ENCODE results near the gene SAMD9L.

The SAMD9L gene

GRCh38 chr7:93188870-93189634 lies 40.9 kb upstream of the SAMD9L start:
- Histone ChIP-seq H3F3A (ENCODE audit: insufficient read depth) (no peaks in the 10 kb centered on the region), H3K9ac (ENCODE audit: low read length) (no peak overlapping the region), H3K27ac (ENCODE audit: low read depth, low read length) (no peak overlapping the region), H3K4me3 (ENCODE audit: insufficient read depth, low read length, poor library complexity, severe bottlenecking) (no peak overlapping the region), H3K9me3 (ENCODE audit: insufficient read depth, low read length) (no peaks in the 10 kb centered on the region), H2AFZ (ENCODE audit: low read depth, low read length, severe bottlenecking) (no peak overlapping the region), H3K4me2 (ENCODE audit: low read depth, low read length, poor library complexity, severe bottlenecking) (no peak overlapping the region), H3K79me2 (ENCODE audit: insufficient read depth, low read length) (no peaks in the 10 kb centered on the region), H3K36me3 (ENCODE audit: low read length) (no peaks in the 10 kb centered on the region), H3K9me2 (replicated peaks; ENCODE audit: insufficient read depth, low read length) (no peaks in the 10 kb centered on the region), H3K27me3 (ENCODE audit: low read length) (no peaks in the 10 kb centered on the region), H4K20me1 (ENCODE audit: low read depth, low read length) (no peaks in the 10 kb centered on the region)
- TF ChIP-seq EZH2phosphoT487 (conservative IDR thresholded peaks at IDR 0.05; ENCODE audit: low read length) (no peak), CTCF (IDR thresholded peaks at IDR 0.05; ENCODE audit: insufficient read depth, low read length, poor library complexity, severe bottlenecking) (no peak)

GRCh38 chr7:93185303-93186027 lies 37.3 kb upstream of the SAMD9L start:
- no peak overlapping the region for H2AFZ ChIP-seq (ENCODE audit: low read depth, low read length, severe bottlenecking)

GRCh38 chr7:93179173-93179572 lies 31.0 kb upstream of the SAMD9L start:
- Histone ChIP-seq H3K9me3 (ENCODE audit: insufficient read depth, low read length) (no peaks in the 10 kb centered on the region), H3K36me3 (ENCODE audit: low read length) (no peaks in the 10 kb centered on the region), H3K4me2 (ENCODE audit: low read depth, low read length, poor library complexity, severe bottlenecking) (no peak overlapping the region), H3F3A (ENCODE audit: insufficient read depth) (no peaks in the 10 kb centered on the region), H3K27me3 (ENCODE audit: low read length) (no peaks in the 10 kb centered on the region), H3K79me2 (ENCODE audit: insufficient read depth, low read length) (no peaks in the 10 kb centered on the region), H3K9me2 (replicated peaks; ENCODE audit: insufficient read depth, low read length) (no peaks in the 10 kb centered on the region), H4K20me1 (ENCODE audit: low read depth, low read length) (no peaks in the 10 kb centered on the region), H3K4me3 (ENCODE audit: insufficient read depth, low read length, poor library complexity, severe bottlenecking) (no peak overlapping the region), H3K27ac (ENCODE audit: low read depth, low read length) (no peak overlapping the region), H2AFZ (ENCODE audit: low read depth, low read length, severe bottlenecking) (no peak overlapping the region), H3K9ac (ENCODE audit: low read length) (no peak overlapping the region)
- TF ChIP-seq CTCF (IDR thresholded peaks at IDR 0.05; ENCODE audit: insufficient read depth, low read length, poor library complexity, severe bottlenecking) (no peak), EZH2phosphoT487 (conservative IDR thresholded peaks at IDR 0.05; ENCODE audit: low read length) (no peak)

More at GRCh38 chr7:93185303-93186027, 37.3 kb upstream of the SAMD9L start:
- no peak overlapping the region for H3K4me3 ChIP-seq (ENCODE audit: insufficient read depth, low read length, poor library complexity, severe bottlenecking)
- no peaks in the 10 kb centered on the region for H3K9me2 ChIP-seq (replicated peaks; ENCODE audit: insufficient read depth, low read length)
- H3K9me3 ChIP-seq (ENCODE audit: insufficient read depth, low read length): no peaks in the 10 kb centered on the region
- no peak overlapping the region for H3K9ac ChIP-seq (ENCODE audit: low read length)
- H3K27ac ChIP-seq (ENCODE audit: low read depth, low read length): no peak overlapping the region
- H3K27me3 ChIP-seq (ENCODE audit: low read length): no peaks in the 10 kb centered on the region
- no peaks in the 10 kb centered on the region for H3K79me2 ChIP-seq (ENCODE audit: insufficient read depth, low read length)
- no peak for TF ChIP-seq CTCF (IDR thresholded peaks at IDR 0.05; ENCODE audit: insufficient read depth, low read length, poor library complexity, severe bottlenecking)
- TF ChIP-seq EZH2phosphoT487 (conservative IDR thresholded peaks at IDR 0.05; ENCODE audit: low read length): no peak
- H3K4me2 ChIP-seq (ENCODE audit: low read depth, low read length, poor library complexity, severe bottlenecking): no peak overlapping the region
- no peaks in the 10 kb centered on the region for H4K20me1 ChIP-seq (ENCODE audit: low read depth, low read length)
- no peaks in the 10 kb centered on the region for H3K36me3 ChIP-seq (ENCODE audit: low read length)
- H3F3A ChIP-seq (ENCODE audit: insufficient read depth): no peaks in the 10 kb centered on the region
